ENCODE results near the gene KDM4C.

- TF ChIP-seq NFIC (IDR thresholded peaks at IDR 0.05) (no peak), EP300 (IDR thresholded peaks at IDR 0.05; ENCODE audit: borderline replicate concordance) (no peak), YY1 (IDR thresholded peaks at IDR 0.05; ENCODE audit: low read depth) (no peak), REST (IDR thresholded peaks at IDR 0.05; ENCODE audit: low read depth) (no peak), CREB1 (IDR thresholded peaks at IDR 0.05; ENCODE audit: low read depth) (no peak), TAF1 (IDR thresholded peaks at IDR 0.05; ENCODE audit: low read depth) (no peak), TCF12 (IDR thresholded peaks at IDR 0.05; ENCODE audit: low read depth) (no peak), RAD21 (IDR thresholded peaks at IDR 0.05; ENCODE audit: low read depth) (no peak), ZBTB7A (IDR thresholded peaks at IDR 0.05; ENCODE audit: low read depth) (no peak), EGR1 (IDR thresholded peaks at IDR 0.05) (no peak)
- TF ChIP-seq, protein P1, sequence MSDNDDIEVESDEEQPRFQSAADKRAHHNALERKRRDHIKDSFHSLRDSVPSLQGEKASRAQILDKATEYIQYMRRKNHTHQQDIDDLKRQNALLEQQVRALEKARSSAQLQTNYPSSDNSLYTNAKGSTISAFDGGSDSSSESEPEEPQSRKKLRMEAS (IDR thresholded peaks at IDR 0.05) = no peak
- TF ChIP-seq, protein P2, sequence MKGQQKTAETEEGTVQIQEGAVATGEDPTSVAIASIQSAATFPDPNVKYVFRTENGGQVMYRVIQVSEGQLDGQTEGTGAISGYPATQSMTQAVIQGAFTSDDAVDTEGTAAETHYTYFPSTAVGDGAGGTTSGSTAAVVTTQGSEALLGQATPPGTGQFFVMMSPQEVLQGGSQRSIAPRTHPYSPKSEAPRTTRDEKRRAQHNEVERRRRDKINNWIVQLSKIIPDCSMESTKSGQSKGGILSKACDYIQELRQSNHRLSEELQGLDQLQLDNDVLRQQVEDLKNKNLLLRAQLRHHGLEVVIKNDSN (IDR thresholded peaks at IDR 0.05) = no peak
Observed at GRCh38 chr9:7073706-7074105, 315.9 kb downstream of the KDM4C start.
